ENCODE measurements around the gene CCSER1. TPM values are rescaled to one million over a fixed set of nuclear protein-coding genes. Genes with fewer than 3 reads are reported as not detected.

CCSER1 gene
- polyA plus RNA-seq, 3 donors, result 0.09 to 0.75 (median 0.13) TPM

DNA sequence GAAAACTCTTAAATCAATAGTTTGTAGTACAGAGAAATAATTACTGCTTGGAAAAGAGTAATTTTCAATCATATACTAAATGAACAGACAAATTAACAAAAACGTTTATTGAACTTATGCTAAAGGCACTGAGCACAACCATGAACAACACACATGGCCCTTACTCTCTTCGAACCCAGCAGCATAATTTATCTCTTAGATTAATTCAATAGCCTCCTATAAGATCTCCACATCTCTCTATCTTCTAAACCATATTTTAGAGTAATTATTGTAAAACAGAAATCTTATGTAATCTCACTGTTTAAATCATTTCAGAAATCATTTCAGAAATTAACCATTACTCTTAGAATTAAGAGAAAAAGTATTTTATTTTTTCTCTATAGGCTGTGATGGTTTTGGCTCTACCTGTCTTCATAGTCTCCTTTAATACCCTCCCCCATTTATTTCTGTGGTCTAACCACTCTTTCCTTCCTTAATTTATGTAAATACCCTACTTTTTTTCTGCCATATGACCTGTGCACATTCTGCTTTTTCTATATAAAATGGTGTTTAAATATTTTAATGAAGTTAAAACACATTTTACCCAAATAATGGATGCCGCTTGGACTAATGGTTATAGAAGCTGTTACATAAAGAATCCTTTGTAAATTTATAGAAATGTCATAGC, 218.5 kb downstream of the CCSER1 start:
- no peaks in the 10 kb centered on the region for H3K4me1 ChIP-seq (ENCODE audit: control insufficient read depth in 1 of 2, insufficient read depth in 2 of 2, low read length in 2 of 2)
- no peaks in the 10 kb centered on the region for H3K9me3 ChIP-seq (replicated peaks in 1 of 2; ENCODE audit: control insufficient read depth in 1 of 2, insufficient read depth in 1 of 2, low read length in 2 of 2)
- Mint-ChIP-seq H3K4me1 (no peaks in the 10 kb centered on the region), H3K27me3 (ENCODE audit: low read depth in 3 of 3) (peaks cover 0 to 2% (median 0%) of the 10 kb centered on the region in 3 donors), H3K36me3 (no peaks in the 10 kb centered on the region), H3K27ac (no peak overlapping the region), H3K9me3 (peaks cover 0 to 3% (median 0%) of the 10 kb centered on the region in 7 donors), H3K4me3 (no peak overlapping the region)
- no peaks in the 10 kb centered on the region for H4K20me1 ChIP-seq (ENCODE audit: insufficient read depth, low read length)
- WGBS (ENCODE audit: insufficient coverage), result no CpG with 5 or more reads among the region's 3 CpGs
- H3K9ac ChIP-seq (ENCODE audit: insufficient read depth, low read length, poor library complexity, severe bottlenecking), result no peak overlapping the region
- no peak overlapping the region for H3K4me3 ChIP-seq (replicated peaks in 1 of 3; ENCODE audit: low read depth in 2 of 3, low read length in 3 of 3)
- no peak overlapping the region for H3K27ac ChIP-seq (ENCODE audit: low read depth in 1 of 2, low read length in 2 of 2)
- no peaks in the 10 kb centered on the region for H3K79me2 ChIP-seq (ENCODE audit: insufficient read depth, low read length)
- TF ChIP-seq, protein P1, sequence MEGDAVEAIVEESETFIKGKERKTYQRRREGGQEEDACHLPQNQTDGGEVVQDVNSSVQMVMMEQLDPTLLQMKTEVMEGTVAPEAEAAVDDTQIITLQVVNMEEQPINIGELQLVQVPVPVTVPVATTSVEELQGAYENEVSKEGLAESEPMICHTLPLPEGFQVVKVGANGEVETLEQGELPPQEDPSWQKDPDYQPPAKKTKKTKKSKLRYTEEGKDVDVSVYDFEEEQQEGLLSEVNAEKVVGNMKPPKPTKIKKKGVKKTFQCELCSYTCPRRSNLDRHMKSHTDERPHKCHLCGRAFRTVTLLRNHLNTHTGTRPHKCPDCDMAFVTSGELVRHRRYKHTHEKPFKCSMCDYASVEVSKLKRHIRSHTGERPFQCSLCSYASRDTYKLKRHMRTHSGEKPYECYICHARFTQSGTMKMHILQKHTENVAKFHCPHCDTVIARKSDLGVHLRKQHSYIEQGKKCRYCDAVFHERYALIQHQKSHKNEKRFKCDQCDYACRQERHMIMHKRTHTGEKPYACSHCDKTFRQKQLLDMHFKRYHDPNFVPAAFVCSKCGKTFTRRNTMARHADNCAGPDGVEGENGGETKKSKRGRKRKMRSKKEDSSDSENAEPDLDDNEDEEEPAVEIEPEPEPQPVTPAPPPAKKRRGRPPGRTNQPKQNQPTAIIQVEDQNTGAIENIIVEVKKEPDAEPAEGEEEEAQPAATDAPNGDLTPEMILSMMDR (IDR thresholded peaks at IDR 0.05), result no peak
- H3K4me2 ChIP-seq (replicated peaks; ENCODE audit: extremely low read depth, low read length, poor library complexity, severe bottlenecking), result no peak overlapping the region
- no peaks in the 10 kb centered on the region for H3K36me3 ChIP-seq (replicated peaks in 1 of 2; ENCODE audit: control insufficient read depth in 1 of 2, insufficient read depth in 2 of 2, low read length in 2 of 2)
- H3K27me3 ChIP-seq (ENCODE audit: control insufficient read depth in 2 of 2, insufficient read depth in 2 of 2, low read length in 2 of 2), result no peaks in the 10 kb centered on the region
- DNase-seq, result no peak
- H2AFZ ChIP-seq (ENCODE audit: insufficient read depth, low read depth, low read length, poor library complexity, severe bottlenecking), result no peak overlapping the region
- intact Hi-C loops (cut with micrococcal nuclease), result no loop called here

DNA sequence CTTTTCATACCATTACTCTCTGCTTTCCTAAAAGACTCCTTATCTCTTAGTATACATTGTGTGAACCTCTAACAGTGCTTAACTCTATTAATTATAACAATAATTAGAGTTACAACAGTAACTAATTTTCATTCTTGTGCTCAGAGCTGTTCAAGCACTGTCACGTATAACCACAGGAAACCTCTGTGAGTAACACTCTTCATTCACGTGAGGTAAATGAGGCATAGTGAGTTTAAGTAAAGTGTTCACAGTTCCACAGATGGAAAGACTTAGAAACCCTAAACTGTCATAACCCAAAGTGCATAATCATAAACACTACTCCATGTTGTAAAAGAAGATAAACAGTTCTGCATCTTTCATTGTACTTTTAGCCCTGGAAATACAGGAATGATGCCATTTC, 222.4 kb downstream of the CCSER1 start:
- Histone ChIP-seq H3K79me2 (ENCODE audit: insufficient read depth, low read length) (no peaks in the 10 kb centered on the region), H2AFZ (ENCODE audit: insufficient read depth, low read depth, low read length, poor library complexity, severe bottlenecking) (no peak overlapping the region), H3K9ac (ENCODE audit: insufficient read depth, low read length, poor library complexity, severe bottlenecking) (no peak overlapping the region), H3K4me1 (ENCODE audit: control insufficient read depth in 1 of 2, insufficient read depth in 2 of 2, low read length in 2 of 2) (no peaks in the 10 kb centered on the region), H3K27me3 (ENCODE audit: control insufficient read depth in 2 of 2, insufficient read depth in 2 of 2, low read length in 2 of 2) (no peaks in the 10 kb centered on the region), H4K20me1 (ENCODE audit: insufficient read depth, low read length) (no peaks in the 10 kb centered on the region), H3K36me3 (replicated peaks in 1 of 2; ENCODE audit: control insufficient read depth in 1 of 2, insufficient read depth in 2 of 2, low read length in 2 of 2) (no peaks in the 10 kb centered on the region), H3K4me3 (replicated peaks in 1 of 3; ENCODE audit: low read depth in 2 of 3, low read length in 3 of 3) (no peak overlapping the region), H3K27ac (ENCODE audit: low read depth in 1 of 2, low read length in 2 of 2) (no peak overlapping the region), H3K4me2 (replicated peaks; ENCODE audit: extremely low read depth, low read length, poor library complexity, severe bottlenecking) (no peak overlapping the region), H3K9me3 (replicated peaks in 1 of 2; ENCODE audit: control insufficient read depth in 1 of 2, insufficient read depth in 1 of 2, low read length in 2 of 2) (no peaks in the 10 kb centered on the region)
- Mint-ChIP-seq H3K4me1 (no peaks in the 10 kb centered on the region), H3K27me3 (ENCODE audit: low read depth in 3 of 3) (no peaks in the 10 kb centered on the region), H3K27ac (no peak overlapping the region), H3K9me3 (peaks cover 0 to 3% (median 0%) of the 10 kb centered on the region in 7 donors), H3K36me3 (no peaks in the 10 kb centered on the region), H3K4me3 (no peak overlapping the region)
- TF ChIP-seq, protein P1 (IDR thresholded peaks at IDR 0.05), result no peak
- no peak for DNase-seq
- WGBS (ENCODE audit: insufficient coverage), result no CpG with 5 or more reads among the region's 2 CpGs
- intact Hi-C loops (cut with micrococcal nuclease), result no loop called here

Data from CD14-positive monocyte (primary cell).